PC-3 (cell line): ENCODE results near the gene UAP1L1. TPM values are rescaled to one million over a fixed set of nuclear protein-coding genes. Genes with fewer than 3 reads are reported as not detected.

Source experiments
- ATAC-seq: fragments of 200-7000 bp; cut with Tn5 transposase; 2 replicates; pipeline ENCODE4 v1.9.1; 2020; ENCODE audit warnings: mild to moderate bottlenecking, moderate library complexity
- BruUV-seq: library from RNA; stranded (reverse); fragments of 400-500 nt; replicated peaks from 2 replicates; lab custom pipeline; 2021; lab: Mats Ljungman, UMichigan
- CTCF ChIA-PET: fragments of 300-600 bp; sonication (Branson Sonifier 250); formaldehyde crosslinking; loops from one replicate; lab custom pipeline; 2022; ENCODE audit warnings: antibody characterized with exemption; lab: Charles Lee
- POLR2A ChIA-PET: fragments of 300-600 bp; sonication (Branson Sonifier 250); formaldehyde crosslinking; loops from one replicate; lab custom pipeline; 2022; ENCODE audit warnings: antibody characterized with exemption; ENCODE audit not compliant: unreplicated experiment; lab: Charles Lee
- DNase-seq: peaks from one replicate; pipeline ENCODE4 v3.0.0-alpha.2; 2015
- H2AFZ ChIP-seq: fragments of 300-600 bp; sonication (generic); 2 replicates; pipeline ENCODE4 v1.6.0; 2016; ENCODE audit warnings: antibody characterized with exemption, low read length
- H3F3A ChIP-seq: fragments of 300-600 bp; sonication (generic); one replicate; pipeline ENCODE4 v1.6.0; 2017; ENCODE audit warnings: antibody characterized with exemption, low read length, control low read depth, mild to moderate bottlenecking; ENCODE audit not compliant: unreplicated experiment
- H3K27ac ChIP-seq: fragments of 300-600 bp; sonication (generic); 2 replicates; pipeline ENCODE4 v1.5.1; 2016; ENCODE audit warnings: mild to moderate bottlenecking, low read length
- H3K27me3 ChIP-seq: fragments of 300-600 bp; sonication (generic); 2 replicates; pipeline ENCODE4 v1.6.1; 2016; ENCODE audit warnings: low read length, mixed read lengths
- H3K36me3 ChIP-seq: fragments of 300-600 bp; sonication (generic); 2 replicates; pipeline ENCODE4 v1.6.1; 2016; ENCODE audit warnings: low read depth, mixed run types, low read length, mixed read lengths
- H3K4me1 ChIP-seq: fragments of 300-600 bp; sonication (generic); 2 replicates; pipeline ENCODE4 v1.5.1; 2016; ENCODE audit warnings: low read length; ENCODE audit not compliant: insufficient read depth
- H3K4me2 ChIP-seq: fragments of 300-600 bp; sonication (generic); 2 replicates; pipeline ENCODE4 v1.6.0; 2016; ENCODE audit warnings: low read length
- H3K4me3 ChIP-seq: fragments of 300-600 bp; sonication (generic); 2 replicates; pipeline ENCODE4 v1.5.1; 2016; ENCODE audit warnings: mild to moderate bottlenecking, low read length, mixed read lengths
- H3K79me2 ChIP-seq: fragments of 300-600 bp; sonication (generic); 2 replicates; pipeline ENCODE4 v1.6.1; 2017; ENCODE audit warnings: low read length, mixed read lengths
- H3K9ac ChIP-seq: fragments of 300-600 bp; sonication (generic); 2 replicates; pipeline ENCODE4 v1.6.0; 2016; ENCODE audit warnings: mild to moderate bottlenecking, low read length
- H3K9me2 ChIP-seq: fragments of 300-600 bp; sonication (generic); replicated peaks from 2 replicates; pipeline ENCODE4 v1.6.1; 2016; ENCODE audit warnings: mixed run types, low read length, mixed read lengths
- H3K9me3 ChIP-seq: fragments of 300-600 bp; sonication (generic); 2 replicates; pipeline ENCODE4 v1.6.1; 2016; ENCODE audit warnings: low read length, mixed read lengths
- H4K20me1 ChIP-seq: fragments of 300-600 bp; sonication (generic); 2 replicates; pipeline ENCODE4 v1.6.1; 2016; ENCODE audit warnings: low read length, mixed read lengths
- CTCF ChIP-seq: fragments of 300-600 bp; sonication (generic); conservative IDR thresholded peaks from 2 replicates; pipeline ENCODE4 v1.5.1; 2017; ENCODE audit warnings: antibody characterized with exemption, low read depth, mild to moderate bottlenecking, low read length
- EZH2 ChIP-seq: fragments of 300-600 bp; sonication (generic); IDR thresholded peaks from one replicate; pipeline ENCODE4 v1.6.1; 2017; ENCODE audit warnings: antibody characterized with exemption, mild to moderate bottlenecking, low read length; ENCODE audit not compliant: unreplicated experiment
- EZH2phosphoT487 ChIP-seq: fragments of 300-600 bp; sonication (generic); IDR thresholded peaks from 2 replicates; pipeline ENCODE4 v1.6.1; 2018; ENCODE audit warnings: mild to moderate bottlenecking, antibody characterized with exemption, low read length, borderline replicate concordance
- intact Hi-C: fragments of 100-400 bp; cut with micrococcal nuclease; formaldehyde crosslinking; loops from 2 replicates; pipeline ENCODE4 v1.9.0; 2023
- total RNA-seq: library from RNA; depleted of rRNA; stranded (reverse); fragments of >200 nt; gene quantifications from 2 replicates; pipeline ENCODE4 v1.2.3, GENCODE V29; 2014

UAP1L1 gene
- total RNA-seq, 1 experiment from 2014 or later, result 5.0 TPM

GRCh38 chr9:137052293-137052692 is 25.0 kb upstream of the UAP1L1 start:
- ChIA-PET CTCF (interaction anchor here (0.6 to 1.0 kb wide), 2 partner anchors 14 to 17 kb away, joined by 3 to 4 read pairs; no protein-coding TSS in a partner anchor), POLR2A (no interaction called here)
- H3K9me2 ChIP-seq, result no peaks in the 10 kb centered on the region
- no peaks in the 10 kb centered on the region for H3K9me3 ChIP-seq
- no peak overlapping the region for H3K9ac ChIP-seq
- no peaks in the 10 kb centered on the region for H3K27me3 ChIP-seq
- no peaks in the 10 kb centered on the region for H3K36me3 ChIP-seq
- no peak for TF ChIP-seq CTCF
- no peak for TF ChIP-seq EZH2
- TF ChIP-seq EZH2phosphoT487, result no peak
- intact Hi-C loops, result no loop called here
- no peak overlapping the region for H2AFZ ChIP-seq
- H3K79me2 ChIP-seq, result no peaks in the 10 kb centered on the region
- DNase-seq, result no peak
- H3F3A ChIP-seq, result no peaks in the 10 kb centered on the region
- ATAC-seq, result no peak
- no peak overlapping the region for H3K4me2 ChIP-seq
- H3K4me3 ChIP-seq, result no peak overlapping the region
- H3K27ac ChIP-seq, result no peak overlapping the region
- H4K20me1 ChIP-seq, result no peaks in the 10 kb centered on the region
- H3K4me1 ChIP-seq, result peaks cover 20% of the 10 kb centered on the region
- no TSS peak for BruUV-seq

GRCh38 chr9:137052998-137053943 is 24.0 kb upstream of the UAP1L1 start:
- H3K9ac ChIP-seq, result no peak overlapping the region
- H3K9me2 ChIP-seq, result no peaks in the 10 kb centered on the region
- H2AFZ ChIP-seq, result peak overlapping the region; percentile 48; the same call in 1 of the 2 replicates
- ATAC-seq, result peak; percentile 10
- no TSS peak for BruUV-seq
- no peak for DNase-seq
- CTCF ChIA-PET, result interaction anchor here (0.6 to 1.0 kb wide), 2 partner anchors 13 to 18 kb away, joined by 3 to 4 read pairs; no protein-coding TSS in a partner anchor
- H3K79me2 ChIP-seq, result no peaks in the 10 kb centered on the region
- POLR2A ChIA-PET, result no interaction called here
- no peak for TF ChIP-seq EZH2
- no peak for TF ChIP-seq CTCF
- TF ChIP-seq EZH2phosphoT487, result no peak
- peaks cover 24% of the 10 kb centered on the region for H3K4me1 ChIP-seq
- H3K27ac ChIP-seq, result no peak overlapping the region
- intact Hi-C loops, result no loop called here
- no peaks in the 10 kb centered on the region for H3F3A ChIP-seq
- no peaks in the 10 kb centered on the region for H3K9me3 ChIP-seq
- H3K36me3 ChIP-seq, result no peaks in the 10 kb centered on the region
- H3K4me3 ChIP-seq, result peak overlapping the region; percentile 67
- H4K20me1 ChIP-seq, result no peaks in the 10 kb centered on the region
- H3K27me3 ChIP-seq, result no peaks in the 10 kb centered on the region
- H3K4me2 ChIP-seq, result peak overlapping the region; percentile 92
